CD1c-positive myeloid dendritic cell (primary cell): Measurements from ENCODE around the gene CXXC5.

Experiments used
- DNase-seq: peaks from one replicate; pipeline ENCODE4 v3.0.0-alpha.2; 2016; ENCODE audit errors: extremely low spot score

The CXXC5 gene

GRCh38 chr5:139664727-139665351 lies 16.7 kb downstream of the CXXC5 start:
- no peak for DNase-seq

- no peak for DNase-seq
Observed at GRCh38 chr5:139665626-139666025, 17.5 kb downstream of the CXXC5 start.

GRCh38 chr5:139666551-139666950 lies 18.4 kb downstream of the CXXC5 start:
- no peak for DNase-seq

GRCh38 chr5:139667001-139667729 lies 19.0 kb downstream of the CXXC5 start:
- DNase-seq: no peak

GRCh38 chr5:139667730-139668063 lies 19.5 kb downstream of the CXXC5 start:
- DNase-seq: no peak

- no peak for DNase-seq
Observed at GRCh38 chr5:139668064-139668880, 20.1 kb downstream of the CXXC5 start.

GRCh38 chr5:139668924-139669661 lies 20.9 kb downstream of the CXXC5 start:
- no peak for DNase-seq

- DNase-seq: no peak
Observed at GRCh38 chr5:139669662-139670368, 21.7 kb downstream of the CXXC5 start.

GRCh38 chr5:139670369-139671095 lies 22.4 kb downstream of the CXXC5 start:
- DNase-seq: peak; percentile 34

GRCh38 chr5:139671096-139671841 lies 23.1 kb downstream of the CXXC5 start:
- no peak for DNase-seq

- no peak for DNase-seq
Observed at GRCh38 chr5:139675213-139675612, 27.1 kb downstream of the CXXC5 start.

- DNase-seq: no peak
Observed at GRCh38 chr5:139675825-139676224, 27.7 kb downstream of the CXXC5 start.

- DNase-seq: no peak
Observed at GRCh38 chr5:139676406-139676805, 28.3 kb downstream of the CXXC5 start.

GRCh38 chr5:139676951-139677735 lies 29.0 kb downstream of the CXXC5 start:
- DNase-seq: no peak

GRCh38 chr5:139677736-139678613 lies 29.8 kb downstream of the CXXC5 start:
- no peak for DNase-seq

- DNase-seq: no peak
Observed at GRCh38 chr5:139678751-139679750, 30.9 kb downstream of the CXXC5 start.
